Lower lobe of right lung (tissue), 2 donors: ENCODE results near the gene KRTAP5-6. TPM values are rescaled to one million over a fixed set of nuclear protein-coding genes. Genes with fewer than 3 reads are reported as not detected.
A peak's percentile ranks its signal among the peaks of the same experiment; 100 is the strongest.

Source experiments
- ATAC-seq, 2 donors: fragments of 200-7000 bp; cut with Tn5 transposase; one replicate each; pipeline ENCODE4 v1.9.1; 2020 to 2022; ENCODE audit warnings: mild to moderate bottlenecking in 2 of 2, moderate library complexity in 2 of 2
- DNase-seq: peaks from one replicate; pipeline ENCODE4 v3.0.0-alpha.2; 2020
- H3K27ac ChIP-seq: fragments of 200-600 bp; one replicate; pipeline ENCODE4 v1.8.0; 2022
- H3K27me3 ChIP-seq: fragments of 200-600 bp; one replicate; pipeline ENCODE4 v1.8.0; 2022; ENCODE audit warnings: low read depth
- H3K36me3 ChIP-seq: fragments of 200-600 bp; one replicate; pipeline ENCODE4 v1.8.0; 2022; ENCODE audit warnings: mild to moderate bottlenecking
- H3K4me1 ChIP-seq: fragments of 200-600 bp; one replicate; pipeline ENCODE4 v1.8.0; 2022
- H3K4me3 ChIP-seq: fragments of 200-600 bp; one replicate; pipeline ENCODE4 v1.8.0; 2022; ENCODE audit warnings: mild to moderate bottlenecking
- H3K9me3 ChIP-seq: fragments of 200-600 bp; one replicate; pipeline ENCODE4 v1.8.0; 2022
- CTCF ChIP-seq: fragments of 200-600 bp; IDR thresholded peaks from one replicate; pipeline ENCODE4 v1.8.0; 2022; ENCODE audit warnings: antibody characterized with exemption, mild to moderate bottlenecking
- intact Hi-C: fragments of 100-400 bp; cut with DNase I; formaldehyde crosslinking; loops from one replicate; pipeline ENCODE4 v1.11.0; 2022
- total RNA-seq: library from RNA; stranded (reverse); fragmentation: NEBNext Ultra II Directional; extraction: Animal tissue kit (Norgen Biotek cat#: 25700); gene quantifications from one replicate; pipeline ENCODE4 v1.2.1, GENCODE V29; 2021
- donor health status: DM: no; HTN: yes; CAD: no; lungs with severe emphysema.

Gene KRTAP5-6
- total RNA-seq, 1 donor from 2014 or later, result not detected

DNA sequence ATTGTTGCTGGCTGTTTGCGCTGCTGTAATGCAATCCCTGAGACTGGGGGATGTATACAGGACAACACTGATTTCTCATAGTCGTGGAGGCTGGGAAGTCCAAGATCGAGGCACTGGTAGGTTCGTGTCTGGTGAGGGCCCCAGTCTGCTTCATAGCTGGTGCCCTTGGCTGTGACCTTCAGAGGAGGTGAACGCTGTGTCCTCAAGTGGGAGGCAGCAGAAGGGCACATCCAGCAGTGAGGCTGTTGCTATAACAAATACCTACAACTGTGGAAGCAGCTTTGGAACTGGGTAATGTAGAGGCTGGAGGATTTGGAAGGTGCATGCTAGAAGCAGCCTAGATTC is 46.1 kb upstream of the KRTAP5-6 start:
- ATAC-seq (no peak), DNase-seq (no peak)
- intact Hi-C loops, result no loop called here
- TF ChIP-seq CTCF, result no peak
- H3K27ac ChIP-seq, result no peak overlapping the region
- H3K27me3 ChIP-seq, result peaks cover 31% of the 10 kb centered on the region
- peaks cover 7% of the 10 kb centered on the region for H3K4me1 ChIP-seq
- H3K36me3 ChIP-seq, result no peaks in the 10 kb centered on the region
- H3K9me3 ChIP-seq, result no peaks in the 10 kb centered on the region
- H3K4me3 ChIP-seq, result no peak overlapping the region

GRCh38 chr11:1651411-1651980 is 45.5 kb upstream of the KRTAP5-6 start:
- intact Hi-C loops, result no loop called here

GRCh38 chr11:1652026-1652425 is 45.0 kb upstream of the KRTAP5-6 start:
- ATAC-seq (peak in 1 of 2 donors; percentile 15), DNase-seq (no peak)
- H3K4me1 ChIP-seq, result peaks cover 7% of the 10 kb centered on the region
- TF ChIP-seq CTCF, result no peak
- peaks cover 31% of the 10 kb centered on the region for H3K27me3 ChIP-seq
- H3K36me3 ChIP-seq, result no peaks in the 10 kb centered on the region
- H3K9me3 ChIP-seq, result no peaks in the 10 kb centered on the region
- H3K27ac ChIP-seq, result no peak overlapping the region
- no peak overlapping the region for H3K4me3 ChIP-seq
- intact Hi-C loops, result no loop called here

More at GRCh38 chr11:1651411-1651980, 45.5 kb upstream of the KRTAP5-6 start:
- Histone ChIP-seq H3K27ac (no peak overlapping the region), H3K4me1 (peaks cover 7% of the 10 kb centered on the region), H3K9me3 (no peaks in the 10 kb centered on the region), H3K36me3 (no peaks in the 10 kb centered on the region), H3K27me3 (peaks cover 31% of the 10 kb centered on the region), H3K4me3 (no peak overlapping the region)
- ATAC-seq (no peak), DNase-seq (no peak)
- TF ChIP-seq CTCF, result no peak

- peak in 1 of 2 donors; percentile 7 for ATAC-seq
These were observed 44.6 kb upstream of the KRTAP5-6 start for GRCh38 chr11:1652442-1652770.

DNA sequence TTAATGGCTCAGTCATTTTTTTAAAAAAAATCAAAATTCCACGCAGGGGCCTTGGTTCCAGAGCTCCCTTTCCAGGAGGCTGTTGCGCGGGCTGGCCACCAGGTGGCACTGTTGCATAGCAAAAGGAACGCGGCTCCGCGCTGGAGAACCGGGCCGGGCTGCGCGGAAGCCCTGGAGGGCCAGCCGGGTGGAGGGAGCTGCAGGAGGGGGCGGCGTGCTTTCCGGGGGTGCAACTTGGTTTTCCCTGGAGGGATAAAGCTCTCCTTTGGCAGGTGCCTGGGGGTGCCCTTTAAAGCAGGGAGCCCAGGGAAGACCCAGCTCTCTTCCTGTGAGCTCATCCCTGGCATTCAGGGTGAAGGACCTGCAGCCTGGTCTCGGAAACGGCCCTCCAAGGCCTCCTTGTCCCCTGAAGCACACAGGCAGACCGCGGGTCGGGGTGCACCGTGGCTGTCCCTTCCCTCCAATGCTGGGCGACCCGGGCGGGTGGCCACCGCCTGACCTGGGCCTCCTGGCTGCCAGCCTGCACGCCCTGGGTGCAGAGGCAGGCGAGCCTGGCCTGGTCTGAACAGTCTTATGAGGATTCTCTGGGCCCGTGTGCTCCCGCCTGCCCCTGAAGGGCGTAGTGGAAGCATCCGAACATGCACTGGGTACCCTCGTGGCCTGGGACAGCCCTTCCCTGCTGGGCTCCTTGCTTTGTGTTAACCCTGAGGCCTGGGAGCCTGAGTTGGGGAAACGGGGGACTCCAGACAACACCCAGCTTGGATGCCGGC is 44.0 kb upstream of the KRTAP5-6 start:
- Histone ChIP-seq H3K9me3 (no peaks in the 10 kb centered on the region), H3K36me3 (no peaks in the 10 kb centered on the region), H3K27ac (no peak overlapping the region), H3K27me3 (peaks cover 31% of the 10 kb centered on the region), H3K4me1 (peaks cover 7% of the 10 kb centered on the region), H3K4me3 (no peak overlapping the region)
- intact Hi-C loops, result no loop called here
- peak; percentile 89 to 90 for ATAC-seq
- TF ChIP-seq CTCF, result peak; percentile 99
- DNase-seq, result peak; percentile 87

More at GRCh38 chr11:1652442-1652770, 44.6 kb upstream of the KRTAP5-6 start:
- H3K4me1 ChIP-seq, result peaks cover 7% of the 10 kb centered on the region
- peaks cover 31% of the 10 kb centered on the region for H3K27me3 ChIP-seq
- no peak overlapping the region for H3K27ac ChIP-seq
- intact Hi-C loops, result no loop called here
- H3K4me3 ChIP-seq, result no peak overlapping the region
- H3K9me3 ChIP-seq, result no peaks in the 10 kb centered on the region
- DNase-seq, result no peak
- H3K36me3 ChIP-seq, result no peaks in the 10 kb centered on the region
- no peak for TF ChIP-seq CTCF
